WI38 (cell line): Measurements from ENCODE around the gene NEMP1.

Experiments
- H3K4me3 ChIP-seq: 2 replicates; pipeline ENCODE4 v1.5.1; 2011; ENCODE audit warnings: low read depth, mild to moderate bottlenecking, control low read depth, low read length
- CTCF ChIP-seq: IDR thresholded peaks from 2 replicates; pipeline ENCODE4 v1.5.1; 2012; ENCODE audit warnings: low read depth, mild to moderate bottlenecking, control low read depth, low read length

Gene NEMP1

DNA sequence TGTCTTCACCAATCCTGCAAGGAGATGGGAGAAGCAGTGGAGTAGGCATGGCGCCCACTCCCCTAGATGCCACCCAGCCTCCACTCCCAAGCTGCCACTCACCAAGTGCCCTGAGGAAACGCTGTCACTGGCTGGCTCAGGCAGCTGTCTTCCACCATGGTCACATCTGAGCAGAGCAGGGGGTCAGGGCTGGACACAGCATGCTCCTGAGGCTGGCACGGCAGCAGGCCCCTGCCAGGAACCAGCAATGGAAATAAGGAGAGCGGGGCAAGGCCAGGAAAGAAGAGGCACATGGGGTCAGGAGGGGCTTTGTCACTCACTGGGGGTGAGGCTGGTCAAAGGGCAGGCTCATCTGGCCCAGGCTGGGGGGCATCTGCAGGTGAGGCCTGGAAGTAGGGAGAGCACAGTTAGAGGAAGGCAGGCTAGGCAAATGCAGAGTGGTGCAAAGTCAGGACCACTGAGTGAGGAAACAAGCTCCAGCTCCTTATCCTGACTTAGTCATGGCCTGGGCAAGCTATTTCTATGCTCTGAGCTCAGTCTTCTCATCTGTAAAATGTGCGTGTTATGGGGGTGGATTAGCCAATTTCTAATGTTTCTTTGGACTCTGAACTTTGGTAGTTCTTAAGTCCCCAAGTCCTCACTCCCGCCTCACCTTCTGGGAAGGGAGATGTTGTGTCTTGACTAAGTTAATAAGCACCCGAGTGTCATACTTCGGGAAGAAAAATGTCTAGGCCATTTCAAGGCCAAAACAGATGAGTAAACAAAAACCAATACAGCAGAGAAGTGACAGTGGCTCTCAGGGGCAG is 18.4 kb upstream of the NEMP1 start:
- TF ChIP-seq CTCF: no peak
- no peak overlapping the region for H3K4me3 ChIP-seq

DNA sequence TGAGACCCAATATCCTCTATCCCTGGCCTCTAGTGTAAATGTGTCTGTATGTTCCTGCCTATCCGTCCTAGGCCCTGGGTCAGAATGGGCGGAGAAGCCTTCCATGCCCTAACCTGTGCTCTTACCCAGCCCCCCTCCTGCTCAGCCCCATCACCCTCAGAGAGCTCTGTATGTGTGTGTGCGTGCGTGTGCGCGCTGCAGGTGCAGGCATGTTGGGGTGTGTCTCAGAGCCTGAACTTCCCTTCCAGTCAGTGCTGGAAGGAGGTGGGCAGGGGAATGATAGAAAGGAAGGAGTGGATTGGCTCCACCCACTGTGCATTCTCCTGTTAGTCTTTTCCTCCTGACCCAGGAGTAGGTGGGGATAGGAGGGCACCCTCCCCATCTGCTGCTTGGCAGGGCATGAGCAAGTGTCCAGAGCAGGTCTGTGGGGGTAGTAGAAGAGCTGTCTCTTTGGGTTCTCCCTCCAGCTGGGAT is 17.5 kb upstream of the NEMP1 start:
- no peak overlapping the region for H3K4me3 ChIP-seq
- no peak for TF ChIP-seq CTCF

DNA sequence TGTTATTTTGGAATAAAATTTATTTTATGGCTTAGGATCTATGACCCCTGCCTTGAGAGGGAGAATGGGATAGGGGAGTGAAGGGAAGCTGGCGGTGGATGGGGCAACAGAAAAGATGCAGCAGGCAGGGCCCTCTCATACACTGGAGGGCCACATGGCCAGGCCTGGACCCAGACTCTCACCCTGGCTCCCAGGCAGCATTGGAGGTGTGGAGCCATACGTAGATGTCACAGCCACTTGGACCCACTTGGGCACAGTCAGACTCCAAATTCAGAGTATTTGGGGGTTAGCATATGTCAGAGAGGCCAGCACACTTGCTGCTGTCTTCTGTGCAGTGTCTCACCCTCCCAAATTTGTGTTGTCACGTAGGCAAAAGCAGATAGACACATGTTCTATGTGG is 16.8 kb upstream of the NEMP1 start:
- no peak overlapping the region for H3K4me3 ChIP-seq
- no peak for TF ChIP-seq CTCF

- no peak overlapping the region for H3K4me3 ChIP-seq
- TF ChIP-seq CTCF: no peak
These were observed 15.9 kb upstream of the NEMP1 start for GRCh38 chr12:57094208-57095160.

DNA sequence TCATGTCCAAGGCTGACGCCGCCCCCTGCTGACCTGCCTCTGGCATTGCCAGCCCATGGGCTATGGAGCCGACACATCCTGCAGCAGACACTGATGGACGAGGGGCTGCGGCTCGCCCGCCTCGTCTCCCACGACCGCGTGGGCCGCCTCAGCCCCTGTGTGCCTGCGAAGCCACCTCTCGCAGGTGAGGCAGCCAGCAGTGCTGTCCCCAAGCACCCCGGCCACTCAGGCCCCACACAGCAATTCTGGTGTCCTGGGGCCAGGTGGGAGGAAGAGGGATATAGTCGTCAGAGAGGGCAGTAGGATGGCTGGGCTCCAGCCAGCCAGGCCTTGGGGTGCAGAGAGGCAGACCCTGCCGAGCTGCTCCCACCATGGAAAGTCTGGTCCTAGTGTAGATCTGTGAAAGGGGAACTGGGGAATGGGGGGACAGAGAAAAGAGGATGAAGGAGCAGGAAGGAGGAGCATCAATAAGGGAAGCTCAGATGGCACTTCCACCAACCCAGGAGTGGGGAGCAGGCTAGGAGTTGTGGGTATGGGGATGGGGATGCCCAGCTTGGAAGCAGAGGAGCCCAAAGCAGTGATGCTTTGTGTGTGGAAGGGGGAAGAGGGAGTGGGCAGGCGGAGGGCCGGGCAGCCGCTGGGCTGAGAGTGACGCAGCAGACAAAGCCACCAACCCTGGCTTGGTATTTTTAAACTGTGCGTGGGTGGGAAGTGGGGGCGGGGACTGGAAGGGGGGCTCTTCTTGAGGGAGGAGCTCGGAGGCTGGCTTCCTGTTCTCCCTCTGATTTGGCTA is 15.0 kb upstream of the NEMP1 start:
- peak; percentile 54; the same call in 1 of the 2 replicates for TF ChIP-seq CTCF
- peak overlapping the region; percentile 9; the same call in 1 of the 2 replicates for H3K4me3 ChIP-seq

DNA sequence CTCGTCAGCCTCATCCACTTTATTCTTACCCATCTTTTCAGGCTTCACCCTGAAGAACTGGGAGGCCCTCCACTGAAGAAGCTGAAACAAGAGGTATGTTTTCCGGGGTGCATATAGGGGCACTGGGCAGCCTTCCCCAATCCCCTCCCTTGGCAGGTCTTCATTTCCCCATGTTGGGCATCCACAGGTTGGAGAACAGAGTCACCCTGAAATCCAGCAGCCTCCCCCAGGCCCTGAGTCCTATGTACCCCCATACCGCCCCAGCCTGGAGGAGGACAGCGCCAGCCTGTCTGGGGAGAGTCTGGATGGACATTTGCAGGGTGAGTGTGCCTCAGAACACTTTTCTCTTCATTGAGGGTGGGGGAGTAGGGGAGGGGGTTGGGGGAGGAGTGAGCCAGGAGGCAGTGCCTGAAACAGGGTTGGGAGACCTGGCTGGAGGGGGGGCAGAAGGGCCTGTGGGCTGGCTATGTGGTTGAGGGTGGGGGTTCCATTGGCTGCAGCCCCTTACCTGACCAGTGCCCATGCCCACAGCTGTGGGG is 14.4 kb upstream of the NEMP1 start:
- H3K4me3 ChIP-seq: peak overlapping the region; percentile 8; the same call in 1 of the 2 replicates
- TF ChIP-seq CTCF: no peak
